Large intestine (tissue), 3 donors: ENCODE measurements around the gene TOX4. TPM values are rescaled to one million over a fixed set of nuclear protein-coding genes. Genes with fewer than 3 reads are reported as not detected.

Source experiments
- DNase-seq, 2 donors: peaks; one replicate each; pipeline versions ENCODE4 v3.0.0 to v3.0.0-alpha.2; 2013
- H3K27ac ChIP-seq: one replicate; pipeline ENCODE4 v1.5.1; 2013; ENCODE audit warnings: low read length
- H3K27me3 ChIP-seq: 2 replicates; pipeline ENCODE4 v1.6.1; 2013; ENCODE audit warnings: low read length; ENCODE audit not compliant: control insufficient read depth, insufficient read depth
- H3K36me3 ChIP-seq: 2 replicates; pipeline ENCODE4 v1.6.1; 2013; ENCODE audit warnings: low read length; ENCODE audit not compliant: control insufficient read depth, insufficient read depth
- H3K4me1 ChIP-seq: one replicate; pipeline ENCODE4 v1.6.1; 2013; ENCODE audit warnings: low read length; ENCODE audit not compliant: control insufficient read depth, insufficient read depth
- H3K4me3 ChIP-seq: one replicate; pipeline ENCODE4 v1.5.1; 2013; ENCODE audit warnings: low read length
- H3K9me3 ChIP-seq: one replicate; pipeline ENCODE4 v1.6.1; 2013; ENCODE audit warnings: mild to moderate bottlenecking, low read depth, low read length, moderate library complexity; ENCODE audit not compliant: control insufficient read depth
- WGBS: methylation state at CpG from one replicate; pipeline ENCODE4 v1.1.5; 2013; ENCODE audit warnings: low lambda C conversion rate; ENCODE audit not compliant: insufficient coverage; 5-methylcytosine and 5-hydroxymethylcytosine counted together
- polyA plus RNA-seq: library from polyadenylated mRNA; unstranded; fragments of 120-200 nt; gene quantifications from one replicate; pipeline ENCODE4 v1.2.1, GENCODE V29; 2013

The TOX4 gene
- polyA plus RNA-seq, 1 donor: 55.2 TPM

DNA sequence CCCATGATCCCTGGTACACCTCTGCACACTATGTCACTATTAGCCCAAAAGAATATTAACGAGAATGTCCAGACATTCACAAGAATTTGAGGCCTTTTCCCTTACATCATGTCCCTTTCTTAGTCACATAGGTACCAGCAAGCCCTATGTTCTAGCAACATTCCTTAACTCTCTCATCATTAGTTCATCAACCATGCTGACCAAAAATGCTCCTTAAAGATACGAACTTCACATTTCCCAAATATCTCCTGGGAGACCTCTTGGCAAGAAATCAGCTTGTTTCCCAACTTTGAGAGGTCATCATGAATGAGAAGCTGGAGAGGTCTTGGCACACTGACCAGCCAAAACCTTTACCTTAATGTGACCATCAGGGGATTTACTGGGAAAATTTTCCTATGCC is 44.5 kb downstream of the TOX4 start:
- WGBS: 100% methylated on average over 2 of the region's 2 CpGs
- H3K27me3 ChIP-seq: no peaks in the 10 kb centered on the region

DNA sequence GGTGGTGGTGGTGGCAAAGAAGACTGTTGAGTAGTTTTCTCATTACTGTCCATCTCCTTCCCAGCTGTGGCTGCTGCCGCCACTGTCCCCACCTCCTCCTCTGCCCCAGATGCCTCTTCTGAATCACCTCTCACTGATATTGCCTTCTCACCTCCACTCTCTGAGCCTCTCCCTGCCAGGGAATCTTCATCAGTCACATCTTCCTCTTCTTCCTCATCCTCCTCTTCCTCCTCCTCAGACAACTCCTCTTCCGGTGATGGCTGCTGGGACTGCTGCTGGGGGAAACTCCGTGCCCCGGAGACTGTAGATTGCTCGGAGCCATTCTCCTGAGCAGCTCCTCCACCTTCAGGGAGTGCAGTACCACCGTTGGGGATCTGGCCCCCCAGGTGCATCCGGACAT is 46.2 kb downstream of the TOX4 start:
- H3K27ac ChIP-seq: no peak overlapping the region
- no peaks in the 10 kb centered on the region for H3K9me3 ChIP-seq
- H3K36me3 ChIP-seq: no peaks in the 10 kb centered on the region
- no CpG with 5 or more reads among the region's 7 CpGs for WGBS
- H3K4me1 ChIP-seq: peaks cover 4% of the 10 kb centered on the region
- DNase-seq: no peak
- no peaks in the 10 kb centered on the region for H3K27me3 ChIP-seq
- no peak overlapping the region for H3K4me3 ChIP-seq

More for the DNA sequence above, 44.5 kb downstream of the TOX4 start:
- Histone ChIP-seq H3K4me3 (no peak overlapping the region), H3K4me1 (no peaks in the 10 kb centered on the region), H3K27ac (no peak overlapping the region), H3K36me3 (no peaks in the 10 kb centered on the region), H3K9me3 (no peaks in the 10 kb centered on the region)
- no peak for DNase-seq

DNA sequence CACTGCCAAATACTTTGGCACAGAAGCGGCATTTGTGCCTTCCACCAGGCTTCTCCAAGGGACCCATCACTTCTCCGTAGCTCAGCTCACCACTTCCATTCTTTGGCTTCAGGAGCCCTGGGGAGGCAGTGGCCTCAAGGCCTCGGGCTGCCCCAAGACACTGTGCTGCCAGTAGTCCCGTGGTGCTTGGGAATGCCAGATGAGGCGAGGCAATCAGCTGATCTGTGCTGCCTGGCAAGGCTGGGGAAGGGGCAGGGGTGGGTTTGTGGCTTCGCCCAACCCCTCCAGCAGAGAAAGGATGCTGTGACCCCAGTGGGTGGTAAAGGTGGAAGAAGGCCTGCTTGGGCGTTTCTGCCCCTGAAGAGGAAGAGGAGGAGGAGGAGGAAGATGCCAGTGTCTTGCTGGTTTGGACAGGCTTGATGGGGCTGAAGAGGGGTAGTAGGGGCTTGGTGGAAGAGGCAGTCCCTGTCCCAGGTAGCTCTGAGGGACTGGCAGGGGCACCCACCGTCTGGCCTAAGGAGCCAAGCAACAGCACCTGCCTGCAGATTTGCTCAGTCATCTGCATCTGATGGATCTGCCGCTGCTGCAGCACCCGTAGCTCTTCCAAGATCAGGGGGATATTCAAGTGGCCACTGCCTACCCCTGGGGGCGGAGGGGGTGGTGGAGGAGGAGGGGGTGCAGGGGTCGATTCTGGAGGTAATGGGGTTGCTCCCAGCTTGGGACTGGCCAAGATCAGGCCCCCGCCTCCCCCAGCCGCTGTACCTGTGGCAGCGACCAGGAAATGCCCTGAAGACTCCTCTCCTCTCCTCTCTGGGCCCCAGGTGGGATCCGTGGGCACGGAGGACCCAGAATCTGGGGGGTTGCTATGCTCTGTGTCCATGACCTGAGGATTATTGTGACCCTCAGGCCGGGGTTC is 47.8 kb downstream of the TOX4 start:
- H3K9me3 ChIP-seq: no peaks in the 10 kb centered on the region
- no peak overlapping the region for H3K27ac ChIP-seq
- no CpG with 5 or more reads among the region's 18 CpGs for WGBS
- no peak for DNase-seq
- no peaks in the 10 kb centered on the region for H3K36me3 ChIP-seq
- H3K4me3 ChIP-seq: peak overlapping the region; percentile 77
- H3K4me1 ChIP-seq: peaks cover 4% of the 10 kb centered on the region
- H3K27me3 ChIP-seq: no peaks in the 10 kb centered on the region

DNA sequence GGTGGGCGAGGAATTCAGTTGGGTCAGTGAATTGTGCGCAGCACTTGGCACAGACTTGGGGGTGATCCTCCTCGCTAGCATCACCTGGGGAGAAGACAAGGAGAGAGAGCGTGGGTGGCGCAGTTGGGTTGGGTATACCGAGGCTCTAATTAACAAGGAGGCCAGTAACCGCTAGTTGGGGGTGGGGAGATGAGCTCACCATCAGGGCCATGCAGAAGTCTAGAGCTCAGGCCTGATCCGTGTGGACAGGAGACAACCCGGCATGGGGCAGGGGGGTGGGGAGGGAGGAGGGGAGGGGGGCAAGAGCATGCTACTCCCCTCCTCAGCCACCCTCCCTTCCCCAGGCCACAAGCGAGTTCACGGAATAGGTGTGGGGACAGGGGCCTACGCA is 48.6 kb downstream of the TOX4 start:
- peaks cover 4% of the 10 kb centered on the region for H3K4me1 ChIP-seq
- H3K9me3 ChIP-seq: no peaks in the 10 kb centered on the region
- no CpG with 5 or more reads among the region's 12 CpGs for WGBS
- H3K27me3 ChIP-seq: no peaks in the 10 kb centered on the region
- H3K27ac ChIP-seq: no peak overlapping the region
- H3K4me3 ChIP-seq: peak overlapping the region; percentile 77
- DNase-seq: peak in 1 of 2 donors; percentile 32
- H3K36me3 ChIP-seq: no peaks in the 10 kb centered on the region

DNA sequence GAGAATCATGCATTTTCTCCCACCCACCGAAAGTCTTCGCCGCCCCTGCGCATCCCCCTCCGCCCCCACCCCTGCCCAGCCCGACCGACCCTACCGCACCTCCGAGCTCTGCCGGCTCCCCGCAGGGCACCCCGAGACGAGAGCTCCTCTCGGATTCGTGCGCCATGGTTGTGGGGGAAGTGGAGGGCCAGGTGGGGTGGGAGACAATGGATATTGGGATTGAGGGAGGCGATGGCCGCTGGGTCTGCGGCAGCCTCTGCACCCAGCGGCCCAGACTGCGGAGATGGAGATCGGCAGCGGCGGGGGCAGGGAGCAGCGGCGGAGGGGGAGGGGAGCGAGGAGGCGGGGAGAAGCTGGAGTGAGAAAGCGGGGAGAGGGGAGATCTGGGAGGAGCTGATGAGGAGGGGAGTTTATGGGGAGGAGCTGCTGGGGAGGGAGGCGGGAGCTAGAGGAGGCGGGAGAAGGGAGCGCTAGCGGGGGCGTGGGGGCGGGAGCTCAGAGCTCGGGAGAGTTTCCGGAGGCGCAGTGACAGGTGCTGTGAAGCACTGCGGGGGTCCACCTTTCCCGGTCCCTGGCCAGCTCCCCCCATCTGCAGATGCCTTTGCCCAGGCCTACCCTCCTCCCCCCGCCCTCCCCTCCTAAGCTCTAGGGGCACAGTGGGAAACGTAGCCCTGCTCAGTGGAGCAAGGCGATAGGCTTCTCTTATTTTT is 49.1 kb downstream of the TOX4 start, which contains the start of gene SALL2:
Gene SALL2 (minus strand): TSS at position 385 of the 710 bp plus-strand sequence. CDS start 219 bp downstream, at position 166.
- Histone ChIP-seq H3K4me3 (peak within 1 kb of the TSS; percentile 77), H3K27ac (no peak within 1 kb of the TSS), H3K4me1 (peaks cover 4% of the 10 kb centered on the region), H3K9me3 (no peaks in the 10 kb centered on the region), H3K36me3 (no peaks in the 10 kb centered on the region), H3K27me3 (no peaks in the 10 kb centered on the region)
- peak; percentile 77 to 80 for DNase-seq
- no CpG with 5 or more reads among the region's 43 CpGs for WGBS

DNA sequence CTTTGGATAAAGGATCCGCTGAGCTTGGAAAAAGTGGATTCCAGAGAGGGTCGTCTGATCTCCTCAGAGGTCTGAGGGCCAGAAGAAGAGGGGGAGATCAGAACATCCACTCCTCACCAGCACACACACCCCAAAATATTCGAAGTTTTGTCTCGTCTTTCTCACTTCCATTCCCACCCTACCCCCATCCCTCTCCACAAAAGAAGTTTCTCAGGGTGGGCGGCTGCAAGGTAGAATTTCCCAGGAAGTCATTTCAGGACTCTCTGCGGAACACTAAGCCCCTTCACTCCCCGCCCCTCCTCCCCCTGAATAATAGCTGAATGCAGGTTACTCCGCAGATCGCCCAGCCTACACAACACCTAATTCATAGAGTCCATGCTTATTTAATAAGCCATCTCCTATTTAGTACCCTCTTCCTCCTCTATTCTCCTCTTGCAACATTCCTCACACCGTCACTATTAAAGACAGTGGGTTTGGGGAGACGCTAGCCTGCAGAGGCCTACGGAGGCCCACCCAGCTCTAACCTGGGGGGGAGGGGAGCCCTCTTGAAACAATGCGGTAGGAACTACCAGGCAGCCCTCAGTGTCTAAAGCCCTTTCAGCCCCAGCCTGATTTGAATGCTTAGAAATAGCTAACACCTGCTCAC is 49.8 kb downstream of the TOX4 start:
- no peak overlapping the region for H3K27ac ChIP-seq
- no peaks in the 10 kb centered on the region for H3K9me3 ChIP-seq
- H3K36me3 ChIP-seq: no peaks in the 10 kb centered on the region
- WGBS: no CpG with 5 or more reads among the region's 13 CpGs
- H3K27me3 ChIP-seq: no peaks in the 10 kb centered on the region
- peaks cover 4% of the 10 kb centered on the region for H3K4me1 ChIP-seq
- peak in 1 of 2 donors; percentile 23 for DNase-seq
- peak overlapping the region; percentile 77 for H3K4me3 ChIP-seq

DNA sequence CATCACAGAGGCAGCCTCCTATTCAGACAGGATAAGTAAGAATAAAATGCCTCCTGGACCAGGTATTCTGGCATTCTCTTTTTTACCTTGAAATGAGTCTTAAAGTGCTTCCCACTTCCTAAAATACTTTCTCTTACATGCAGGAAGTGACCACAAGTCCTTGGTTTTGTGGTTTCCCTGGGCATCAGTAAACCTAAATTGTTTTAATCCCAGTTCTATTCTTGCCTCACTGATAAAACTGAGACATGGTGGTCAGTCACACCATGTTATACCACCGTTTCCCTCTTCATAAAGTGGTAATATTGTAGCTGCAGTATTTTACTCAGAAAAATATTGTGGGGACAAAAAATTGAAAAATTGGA is 50.3 kb downstream of the TOX4 start:
- no peaks in the 10 kb centered on the region for H3K27me3 ChIP-seq
- no peaks in the 10 kb centered on the region for H3K9me3 ChIP-seq
- no peak overlapping the region for H3K27ac ChIP-seq
- H3K36me3 ChIP-seq: no peaks in the 10 kb centered on the region
- H3K4me3 ChIP-seq: no peak overlapping the region
- no CpG with 5 or more reads among the region's 1 CpG for WGBS
- peaks cover 4% of the 10 kb centered on the region for H3K4me1 ChIP-seq
- DNase-seq: no peak

DNA sequence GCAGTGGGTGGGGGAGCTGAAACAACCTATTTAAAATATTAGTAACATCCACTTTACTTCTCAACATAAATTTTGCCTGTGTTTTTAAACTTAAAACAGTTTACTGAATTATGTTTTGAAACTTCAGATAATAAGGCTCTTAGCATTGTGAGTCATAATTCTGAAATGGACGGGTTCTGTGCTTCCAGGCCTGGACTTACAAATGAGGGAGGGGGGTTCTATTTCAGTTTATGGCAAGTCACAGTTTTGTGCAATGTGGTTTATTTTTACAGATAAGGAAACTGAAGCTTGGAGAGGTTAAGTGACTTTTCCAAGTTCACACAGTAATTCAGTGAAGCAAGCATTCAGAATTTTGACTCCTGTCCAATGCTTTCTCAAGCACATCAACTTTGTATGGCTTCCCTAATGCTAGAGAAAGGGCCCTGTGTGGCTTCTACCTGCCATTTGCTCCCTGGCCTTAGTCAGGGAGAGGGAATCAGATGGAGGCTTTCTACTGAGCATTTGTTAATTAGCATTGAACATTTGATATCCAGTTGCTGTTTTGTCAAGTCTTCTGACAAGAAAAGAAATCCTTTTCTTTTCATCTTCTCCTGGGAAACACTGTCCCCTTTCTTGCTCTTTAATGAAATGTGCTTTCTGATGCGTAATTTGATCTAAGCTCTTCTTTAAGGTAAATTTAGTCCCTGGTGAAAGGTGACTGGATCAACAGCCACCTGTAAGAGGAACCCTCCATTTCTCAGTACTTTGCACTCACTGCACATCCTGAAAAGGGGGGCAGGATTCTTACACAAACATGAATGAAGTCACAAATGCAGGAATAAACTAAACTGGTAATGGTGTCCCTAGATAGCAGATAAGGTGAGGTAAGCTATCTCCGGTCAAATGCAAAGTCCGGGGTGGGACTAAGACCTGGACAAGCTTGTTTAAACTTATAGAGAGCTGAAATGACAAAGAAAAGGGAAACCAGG is 51.7 kb downstream of the TOX4 start:
- Histone ChIP-seq H3K4me3 (no peak overlapping the region), H3K4me1 (peaks cover 4% of the 10 kb centered on the region), H3K9me3 (no peaks in the 10 kb centered on the region), H3K36me3 (no peaks in the 10 kb centered on the region), H3K27me3 (peaks cover 3% of the 10 kb centered on the region), H3K27ac (no peak overlapping the region)
- WGBS: 40% methylated on average over 2 of the region's 4 CpGs
- DNase-seq: peak; percentile 54 to 69

DNA sequence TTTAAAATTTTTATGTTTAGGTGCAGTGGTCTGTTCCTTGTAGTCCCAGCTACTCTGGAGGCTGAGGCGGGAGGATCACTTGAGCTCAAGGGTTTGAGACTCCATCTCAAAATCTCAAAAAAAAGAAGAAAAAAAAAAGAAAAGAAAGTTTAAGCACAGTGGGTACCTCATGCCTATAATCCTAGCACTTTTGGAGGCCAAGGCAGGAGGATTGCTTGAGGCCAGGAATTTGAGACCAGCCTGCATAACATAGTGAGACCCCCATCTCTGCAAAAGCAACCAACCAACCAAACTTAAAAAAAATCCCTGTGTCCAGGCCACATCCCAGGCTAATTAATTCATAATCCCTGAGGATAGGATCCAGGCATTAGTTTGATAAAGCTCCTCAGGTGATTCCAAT is 52.5 kb downstream of the TOX4 start:
- no peak overlapping the region for H3K4me3 ChIP-seq
- peaks cover 4% of the 10 kb centered on the region for H3K4me1 ChIP-seq
- no peak for DNase-seq
- no peaks in the 10 kb centered on the region for H3K36me3 ChIP-seq
- peaks cover 6% of the 10 kb centered on the region for H3K27me3 ChIP-seq
- WGBS: no CpG with 5 or more reads among the region's 1 CpG
- H3K27ac ChIP-seq: no peak overlapping the region
- H3K9me3 ChIP-seq: no peaks in the 10 kb centered on the region
